Neural cell (in vitro differentiated cells): ENCODE results near the gene OSBPL1A. TPM values are rescaled to one million over a fixed set of nuclear protein-coding genes. Genes with fewer than 3 reads are reported as not detected.

Experiments
- H2AFZ ChIP-seq: fragments of 200-600, 300-800 bp; sonication (generic), shearing (Covaris generic); 2 replicates; pipeline ENCODE4 v1.6.0; 2014; ENCODE audit warnings: low read depth, mild to moderate bottlenecking, antibody characterized with exemption, low read length, moderate library complexity
- H3F3A ChIP-seq: fragments of 200-600 bp; shearing (Covaris generic); 2 replicates; pipeline ENCODE4 v1.6.1; 2016; ENCODE audit warnings: mild to moderate bottlenecking, moderate library complexity, mixed read lengths, antibody characterized with exemption, low read length; ENCODE audit not compliant: insufficient read depth, poor library complexity, severe bottlenecking
- H3K27ac ChIP-seq: fragments of 200-600, 300-800 bp; sonication (generic), shearing (Covaris generic); 2 replicates; pipeline ENCODE4 v1.5.1; 2014; ENCODE audit warnings: mild to moderate bottlenecking, low read length, moderate library complexity
- H3K27me3 ChIP-seq: fragments of 300-800, 200-600 bp; sonication (generic), shearing (Covaris generic); 2 replicates; pipeline ENCODE4 v1.6.0; 2014; ENCODE audit warnings: mild to moderate bottlenecking, low read depth, low read length, moderate library complexity; ENCODE audit not compliant: insufficient read depth
- H3K36me3 ChIP-seq: fragments of 300-800, 200-600 bp; sonication (generic), shearing (Covaris generic); 2 replicates; pipeline ENCODE4 v1.5.1; 2014; ENCODE audit warnings: mild to moderate bottlenecking, antibody characterized with exemption, low read length, moderate library complexity; ENCODE audit not compliant: insufficient read depth
- H3K4me2 ChIP-seq: fragments of 300-800, 200-600 bp; sonication (generic), shearing (Covaris generic); 2 replicates; pipeline ENCODE4 v1.6.0; 2014; ENCODE audit warnings: mild to moderate bottlenecking, low read length
- H3K4me3 ChIP-seq: fragments of 300-800, 200-600 bp; sonication (generic), shearing (Covaris generic); 2 replicates; pipeline ENCODE4 v1.5.1; 2014; ENCODE audit warnings: mild to moderate bottlenecking, low read length, moderate library complexity
- H3K79me2 ChIP-seq: fragments of 200-600 bp; shearing (Covaris generic); replicated peaks from 2 replicates; pipeline ENCODE4 v1.6.0; 2014; ENCODE audit warnings: mild to moderate bottlenecking, low read length, moderate library complexity; ENCODE audit not compliant: insufficient read depth
- H3K9ac ChIP-seq: fragments of 300-800, 200-600 bp; sonication (generic), shearing (Covaris generic); 2 replicates; pipeline ENCODE4 v1.6.1; 2016; ENCODE audit warnings: mild to moderate bottlenecking, low read length, mixed read lengths
- H3K9me2 ChIP-seq: fragments of 200-600 bp; shearing (Covaris generic); 2 replicates; pipeline ENCODE4 v1.6.1; 2016; ENCODE audit warnings: mild to moderate bottlenecking, low read length, mixed read lengths; ENCODE audit not compliant: insufficient read depth
- H3K9me3 ChIP-seq: fragments of 200-600, 300-800 bp; sonication (generic), shearing (Covaris generic); 2 replicates; pipeline ENCODE4 v1.6.1; 2016; ENCODE audit warnings: mild to moderate bottlenecking, mixed run types, low read length, moderate library complexity, mixed read lengths
- H4K20me1 ChIP-seq: fragments of 200-600 bp; shearing (Covaris generic); 2 replicates; pipeline ENCODE4 v1.6.1; 2016; ENCODE audit warnings: mild to moderate bottlenecking, mixed run types; ENCODE audit not compliant: insufficient read depth
- EP300 ChIP-seq: fragments of 450-650 bp; conservative IDR thresholded peaks from 2 replicates; pipeline ENCODE4 v1.6.1; 2014; ENCODE audit warnings: antibody characterized with exemption, mild to moderate bottlenecking, moderate library complexity; ENCODE audit not compliant: poor library complexity, severe bottlenecking
- EZH2 ChIP-seq: fragments of 200-600, 300-800 bp; shearing (Covaris generic), sonication (generic); IDR thresholded peaks from 2 replicates; pipeline ENCODE4 v1.6.1; 2014; ENCODE audit warnings: antibody characterized with exemption, low read length, borderline replicate concordance, mild to moderate bottlenecking; ENCODE audit not compliant: insufficient read depth, poor library complexity, severe bottlenecking
- MXI1 ChIP-seq: fragments of 450-650 bp; conservative IDR thresholded peaks from 2 replicates; pipeline ENCODE4 v1.6.1; 2014; ENCODE audit warnings: antibody characterized with exemption, mild to moderate bottlenecking; ENCODE audit not compliant: poor library complexity, severe bottlenecking
- POLR2AphosphoS5 ChIP-seq: IDR thresholded peaks from 2 replicates; pipeline ENCODE4 v1.6.1; 2012
- RAD21 ChIP-seq: fragments of 450-650 bp; conservative IDR thresholded peaks from 2 replicates; pipeline ENCODE4 v1.6.1; 2014; ENCODE audit warnings: antibody characterized with exemption, mild to moderate bottlenecking, moderate library complexity
- SMC3 ChIP-seq: fragments of 450-650 bp; conservative IDR thresholded peaks from 2 replicates; pipeline ENCODE4 v1.6.1; 2014; ENCODE audit warnings: antibody characterized with exemption, mild to moderate bottlenecking, moderate library complexity; ENCODE audit not compliant: poor library complexity
- TAF1 ChIP-seq: IDR thresholded peaks from 2 replicates; pipeline ENCODE4 v1.6.1; 2012; ENCODE audit warnings: low read depth
- polyA plus RNA-seq: library from polyadenylated mRNA; depleted of rRNA; stranded (reverse); fragments of >200 nt; gene quantifications from 2 replicates; pipeline ENCODE4 v1.2.3, GENCODE V29; 2014
- TF ChIP-seq, protein P1 (sequence below): IDR thresholded peaks from 2 replicates; pipeline ENCODE4 v1.6.1; 2012; ENCODE audit warnings: borderline replicate concordance
- TF ChIP-seq, protein P2 (sequence below): fragments of 450-650 bp; IDR thresholded peaks from 2 replicates; pipeline ENCODE4 v1.5.1; 2014; ENCODE audit warnings: antibody characterized with exemption, mild to moderate bottlenecking, moderate library complexity; ENCODE audit not compliant: poor library complexity, severe bottlenecking

OSBPL1A gene
- polyA plus RNA-seq, 1 donor from 2014 or later: 24.9 TPM

DNA sequence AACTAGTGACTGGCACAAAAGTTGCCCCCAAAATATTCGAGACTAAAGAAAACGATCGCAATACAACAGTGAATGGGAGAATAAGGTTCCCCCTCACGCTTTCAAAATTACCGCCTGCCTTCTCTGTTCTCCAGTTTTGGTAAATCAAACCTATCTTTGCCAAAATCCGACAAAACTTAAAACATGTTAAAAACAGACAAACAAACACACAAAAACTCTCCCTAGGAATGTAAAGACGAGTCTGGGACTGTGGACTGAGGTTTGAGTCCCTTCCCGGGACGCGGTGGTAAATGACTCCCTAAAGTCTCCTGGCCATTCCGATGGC, 28.4 kb upstream of the OSBPL1A start:
- no peaks in the 10 kb centered on the region for H3K9me3 ChIP-seq
- H4K20me1 ChIP-seq: no peaks in the 10 kb centered on the region

GRCh38 chr18:24421831-24422230, 24.2 kb upstream of the OSBPL1A start:
- no peaks in the 10 kb centered on the region for H3K27me3 ChIP-seq
- H3K9me3 ChIP-seq: no peaks in the 10 kb centered on the region
- H2AFZ ChIP-seq: no peak overlapping the region
- no peak overlapping the region for H3K4me3 ChIP-seq
- no peak overlapping the region for H3K9ac ChIP-seq
- H3K27ac ChIP-seq: no peak overlapping the region
- no peaks in the 10 kb centered on the region for H3K36me3 ChIP-seq
- H4K20me1 ChIP-seq: no peaks in the 10 kb centered on the region
- H3K4me2 ChIP-seq: no peak overlapping the region
- TF ChIP-seq EP300: no peak
- no peak for TF ChIP-seq POLR2AphosphoS5
- TF ChIP-seq MXI1: no peak
- TF ChIP-seq TAF1: no peak
- TF ChIP-seq, protein P1, sequence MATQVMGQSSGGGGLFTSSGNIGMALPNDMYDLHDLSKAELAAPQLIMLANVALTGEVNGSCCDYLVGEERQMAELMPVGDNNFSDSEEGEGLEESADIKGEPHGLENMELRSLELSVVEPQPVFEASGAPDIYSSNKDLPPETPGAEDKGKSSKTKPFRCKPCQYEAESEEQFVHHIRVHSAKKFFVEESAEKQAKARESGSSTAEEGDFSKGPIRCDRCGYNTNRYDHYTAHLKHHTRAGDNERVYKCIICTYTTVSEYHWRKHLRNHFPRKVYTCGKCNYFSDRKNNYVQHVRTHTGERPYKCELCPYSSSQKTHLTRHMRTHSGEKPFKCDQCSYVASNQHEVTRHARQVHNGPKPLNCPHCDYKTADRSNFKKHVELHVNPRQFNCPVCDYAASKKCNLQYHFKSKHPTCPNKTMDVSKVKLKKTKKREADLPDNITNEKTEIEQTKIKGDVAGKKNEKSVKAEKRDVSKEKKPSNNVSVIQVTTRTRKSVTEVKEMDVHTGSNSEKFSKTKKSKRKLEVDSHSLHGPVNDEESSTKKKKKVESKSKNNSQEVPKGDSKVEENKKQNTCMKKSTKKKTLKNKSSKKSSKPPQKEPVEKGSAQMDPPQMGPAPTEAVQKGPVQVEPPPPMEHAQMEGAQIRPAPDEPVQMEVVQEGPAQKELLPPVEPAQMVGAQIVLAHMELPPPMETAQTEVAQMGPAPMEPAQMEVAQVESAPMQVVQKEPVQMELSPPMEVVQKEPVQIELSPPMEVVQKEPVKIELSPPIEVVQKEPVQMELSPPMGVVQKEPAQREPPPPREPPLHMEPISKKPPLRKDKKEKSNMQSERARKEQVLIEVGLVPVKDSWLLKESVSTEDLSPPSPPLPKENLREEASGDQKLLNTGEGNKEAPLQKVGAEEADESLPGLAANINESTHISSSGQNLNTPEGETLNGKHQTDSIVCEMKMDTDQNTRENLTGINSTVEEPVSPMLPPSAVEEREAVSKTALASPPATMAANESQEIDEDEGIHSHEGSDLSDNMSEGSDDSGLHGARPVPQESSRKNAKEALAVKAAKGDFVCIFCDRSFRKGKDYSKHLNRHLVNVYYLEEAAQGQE: no peak
- no peak for TF ChIP-seq EZH2
- TF ChIP-seq SMC3: no peak
- TF ChIP-seq RAD21: no peak
- TF ChIP-seq, protein P2, sequence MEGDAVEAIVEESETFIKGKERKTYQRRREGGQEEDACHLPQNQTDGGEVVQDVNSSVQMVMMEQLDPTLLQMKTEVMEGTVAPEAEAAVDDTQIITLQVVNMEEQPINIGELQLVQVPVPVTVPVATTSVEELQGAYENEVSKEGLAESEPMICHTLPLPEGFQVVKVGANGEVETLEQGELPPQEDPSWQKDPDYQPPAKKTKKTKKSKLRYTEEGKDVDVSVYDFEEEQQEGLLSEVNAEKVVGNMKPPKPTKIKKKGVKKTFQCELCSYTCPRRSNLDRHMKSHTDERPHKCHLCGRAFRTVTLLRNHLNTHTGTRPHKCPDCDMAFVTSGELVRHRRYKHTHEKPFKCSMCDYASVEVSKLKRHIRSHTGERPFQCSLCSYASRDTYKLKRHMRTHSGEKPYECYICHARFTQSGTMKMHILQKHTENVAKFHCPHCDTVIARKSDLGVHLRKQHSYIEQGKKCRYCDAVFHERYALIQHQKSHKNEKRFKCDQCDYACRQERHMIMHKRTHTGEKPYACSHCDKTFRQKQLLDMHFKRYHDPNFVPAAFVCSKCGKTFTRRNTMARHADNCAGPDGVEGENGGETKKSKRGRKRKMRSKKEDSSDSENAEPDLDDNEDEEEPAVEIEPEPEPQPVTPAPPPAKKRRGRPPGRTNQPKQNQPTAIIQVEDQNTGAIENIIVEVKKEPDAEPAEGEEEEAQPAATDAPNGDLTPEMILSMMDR: no peak
- H3K79me2 ChIP-seq: no peaks in the 10 kb centered on the region
- no peaks in the 10 kb centered on the region for H3F3A ChIP-seq
- H3K9me2 ChIP-seq: no peaks in the 10 kb centered on the region

More for the DNA sequence above, 28.4 kb upstream of the OSBPL1A start:
- H2AFZ ChIP-seq: peak overlapping the region; percentile 82
- no peaks in the 10 kb centered on the region for H3F3A ChIP-seq
- peak overlapping the region; percentile 86 for H3K4me3 ChIP-seq
- TF ChIP-seq MXI1 (no peak), EZH2 (no peak), POLR2AphosphoS5 (no peak)
- H3K27ac ChIP-seq: peak overlapping the region; percentile 70
- H3K9me2 ChIP-seq: no peaks in the 10 kb centered on the region
- H3K36me3 ChIP-seq: no peaks in the 10 kb centered on the region
- H3K9ac ChIP-seq: peak overlapping the region; percentile 78
- no peaks in the 10 kb centered on the region for H3K79me2 ChIP-seq
- no peaks in the 10 kb centered on the region for H3K27me3 ChIP-seq
- peak overlapping the region; percentile 45 for H3K4me2 ChIP-seq

GRCh38 chr18:24420551-24420950, 22.9 kb upstream of the OSBPL1A start:
- Histone ChIP-seq H3K9me2 (no peaks in the 10 kb centered on the region), H3K4me2 (no peak overlapping the region), H4K20me1 (no peaks in the 10 kb centered on the region), H3K27me3 (no peaks in the 10 kb centered on the region), H3K36me3 (no peaks in the 10 kb centered on the region), H3F3A (no peaks in the 10 kb centered on the region), H3K9me3 (no peaks in the 10 kb centered on the region), H3K79me2 (no peaks in the 10 kb centered on the region), H3K9ac (no peak overlapping the region), H3K27ac (no peak overlapping the region), H2AFZ (no peak overlapping the region), H3K4me3 (no peak overlapping the region)
- TF ChIP-seq EZH2 (no peak), MXI1 (no peak), EP300 (no peak), POLR2AphosphoS5 (no peak), TAF1 (no peak), RAD21 (no peak), SMC3 (no peak)
- TF ChIP-seq, protein P1: no peak
- TF ChIP-seq, protein P2: no peak
